GM12875 (cell line): Measurements from ENCODE around the gene KCNG4.

Experiments used
- H3K4me3 ChIP-seq: one replicate; pipeline ENCODE4 v1.5.1; 2011; ENCODE audit warnings: low read depth, low read length, control low read depth
- CTCF ChIP-seq: IDR thresholded peaks from 2 replicates; pipeline ENCODE4 v1.5.1; 2011; ENCODE audit warnings: low read depth, mild to moderate bottlenecking, control low read depth, inconsistent platforms, low read length, moderate library complexity, borderline replicate concordance; ENCODE audit not compliant: insufficient read depth

The KCNG4 gene

GRCh38 chr16:84181144-84181915, 58.5 kb downstream of the KCNG4 start:
- no peak overlapping the region for H3K4me3 ChIP-seq
- TF ChIP-seq CTCF = no peak

GRCh38 chr16:84180519-84181140, 59.2 kb downstream of the KCNG4 start:
- no peak overlapping the region for H3K4me3 ChIP-seq
- no peak for TF ChIP-seq CTCF

GRCh38 chr16:84179612-84180320, 60.0 kb downstream of the KCNG4 start:
- H3K4me3 ChIP-seq = no peak overlapping the region
- no peak for TF ChIP-seq CTCF

- no peak overlapping the region for H3K4me3 ChIP-seq
- TF ChIP-seq CTCF = no peak
Measured at GRCh38 chr16:84178892-84179611, 60.8 kb downstream of the KCNG4 start.

GRCh38 chr16:84178146-84178765, 61.6 kb downstream of the KCNG4 start:
- no peak overlapping the region for H3K4me3 ChIP-seq
- TF ChIP-seq CTCF = no peak

- H3K4me3 ChIP-seq = no peak overlapping the region
- TF ChIP-seq CTCF = no peak
Measured at GRCh38 chr16:84177741-84178073, 62.1 kb downstream of the KCNG4 start.
